ENCODE results near the gene TBC1D3B.
"Not testable (repeated sequence)": the region's sequence is repeated elsewhere in the genome, so short reads cannot be mapped to it uniquely, and the experiment has no call there.

TBC1D3B gene

DNA sequence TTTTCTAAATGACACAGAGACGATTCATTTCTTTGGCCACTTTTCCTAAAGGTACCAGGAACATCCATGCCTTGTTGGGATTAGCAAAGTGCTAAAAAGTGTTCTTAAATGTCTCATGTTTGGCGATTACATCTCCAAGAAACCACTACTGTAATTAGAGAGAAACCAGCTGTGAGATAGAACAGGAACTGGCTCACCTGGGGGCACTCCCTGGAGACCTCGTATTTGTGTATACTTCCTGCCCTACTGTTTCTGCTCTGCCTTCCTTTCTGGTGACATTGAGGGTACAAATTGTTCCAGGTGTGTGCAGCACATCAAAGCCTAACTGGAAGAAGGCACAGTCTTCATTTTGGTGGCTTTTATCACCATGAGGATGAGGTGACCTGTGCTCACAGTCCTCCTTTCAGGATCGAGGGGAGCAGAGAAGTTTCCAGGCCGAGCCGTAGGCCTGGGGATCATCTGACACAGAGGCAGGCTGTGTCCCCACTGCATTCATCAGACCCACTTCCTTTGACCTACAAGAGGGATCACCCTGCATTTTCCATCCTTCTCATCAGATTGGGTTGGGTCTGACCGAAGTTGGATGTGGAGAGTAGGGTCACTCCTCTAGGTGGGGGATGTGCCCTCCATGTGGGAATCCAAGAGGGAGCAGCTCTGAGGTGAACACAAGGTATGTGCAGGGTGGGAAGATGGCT is 49.1 kb downstream of the TBC1D3B start:
- DNase-seq: no peak

DNA sequence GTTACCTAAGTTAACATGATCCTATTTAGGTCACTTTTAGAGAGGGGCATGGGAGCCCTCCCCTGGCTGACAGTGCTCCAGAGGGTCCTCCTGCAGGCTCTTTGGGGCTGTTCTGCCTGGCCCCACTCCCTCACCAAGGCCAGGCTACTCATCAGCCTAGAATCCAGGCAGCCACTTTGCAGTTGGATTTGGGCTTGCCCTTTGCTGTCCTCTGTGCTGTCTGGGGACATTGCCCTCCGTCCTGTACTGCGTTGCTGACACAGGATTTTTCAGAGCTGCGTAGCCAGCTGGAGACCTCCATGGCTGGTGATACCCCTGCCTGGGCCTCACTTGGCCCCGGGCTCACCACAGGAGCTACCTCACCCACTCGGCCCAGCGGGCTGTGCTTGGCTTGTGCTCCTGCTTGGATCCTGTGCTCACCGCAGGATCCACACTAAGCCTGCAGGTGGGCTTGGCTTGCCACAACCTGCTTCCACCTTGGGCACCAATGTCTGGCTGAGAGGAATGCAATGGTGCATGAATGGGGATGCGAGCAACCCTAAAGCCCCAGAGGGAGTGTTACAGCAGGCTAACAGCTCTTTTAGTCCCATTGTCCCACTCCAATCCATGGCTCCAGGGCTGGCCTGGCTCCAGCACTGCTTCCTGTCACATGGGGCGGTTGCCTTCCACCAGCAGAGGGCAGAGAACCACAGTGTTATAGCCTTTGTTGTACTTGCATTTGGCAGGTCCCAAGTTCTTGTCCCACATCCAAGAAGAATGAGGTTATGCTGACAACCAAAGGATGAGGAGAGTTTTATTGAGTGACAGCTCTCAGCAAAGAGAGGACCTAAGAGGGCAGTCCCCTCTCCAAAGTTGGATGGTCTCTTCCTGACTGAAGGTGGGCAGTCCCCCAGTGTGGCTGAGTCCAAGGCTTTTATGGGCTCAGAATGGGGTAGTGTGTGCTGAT is 51.3 kb downstream of the TBC1D3B start:
- no peak for DNase-seq

DNA sequence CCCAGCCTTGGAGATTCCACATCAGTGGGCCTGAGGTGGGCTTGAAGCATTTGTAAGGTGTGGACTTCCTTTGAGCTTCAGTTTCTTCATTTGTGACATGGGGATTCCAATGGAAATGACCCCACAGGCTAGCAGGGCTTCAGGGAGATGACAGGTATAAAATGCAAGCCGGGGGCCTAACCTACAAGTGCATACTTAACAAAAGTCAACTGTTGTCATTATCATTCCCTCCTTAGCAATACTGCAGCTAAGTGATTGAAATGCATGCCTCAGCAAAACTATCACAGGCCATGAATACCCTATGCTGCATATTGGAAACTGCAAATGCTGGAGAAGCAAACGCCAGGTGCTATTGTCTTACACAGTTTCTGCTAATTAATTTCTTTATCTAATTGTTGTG is 53.0 kb downstream of the TBC1D3B start:
- no peak for DNase-seq

DNA sequence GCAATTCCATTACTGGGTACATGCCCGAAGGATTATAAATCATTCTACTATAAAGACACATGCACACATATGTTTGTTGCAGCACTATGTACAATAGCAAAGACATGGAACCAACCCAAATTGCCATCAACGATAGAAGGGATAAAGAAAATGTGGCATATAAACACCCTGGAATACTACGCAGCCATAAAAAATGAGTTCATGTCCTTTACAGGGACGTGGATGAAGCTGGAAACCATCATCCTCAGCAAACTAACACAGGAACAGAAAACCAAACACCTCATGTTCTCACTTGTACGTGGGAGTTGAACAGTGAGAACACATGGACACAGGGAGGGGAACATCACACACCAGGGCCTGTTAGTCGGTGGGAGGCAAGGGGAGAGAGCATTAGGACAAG is 55.3 kb downstream of the TBC1D3B start:
- not testable (repeated sequence) for DNase-seq

DNA sequence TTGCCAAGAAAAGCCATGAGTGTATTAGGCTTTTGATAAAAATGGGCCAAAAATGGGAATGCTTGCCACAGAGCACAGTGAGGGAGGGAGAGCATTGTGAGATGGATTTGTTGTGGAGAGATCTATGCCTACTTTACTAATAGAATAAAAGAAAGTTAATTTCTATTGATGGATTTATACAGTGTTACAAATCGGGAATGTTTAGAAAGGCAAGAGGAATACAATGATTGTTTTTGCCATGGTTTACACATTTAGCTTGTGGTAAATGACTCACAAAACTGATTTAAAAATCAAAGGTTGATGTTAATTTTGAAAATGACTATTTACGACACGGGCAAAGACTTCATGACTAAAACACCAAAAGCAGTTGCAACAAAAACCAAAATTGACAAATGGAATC is 56.2 kb downstream of the TBC1D3B start:
- no peak for DNase-seq

DNA sequence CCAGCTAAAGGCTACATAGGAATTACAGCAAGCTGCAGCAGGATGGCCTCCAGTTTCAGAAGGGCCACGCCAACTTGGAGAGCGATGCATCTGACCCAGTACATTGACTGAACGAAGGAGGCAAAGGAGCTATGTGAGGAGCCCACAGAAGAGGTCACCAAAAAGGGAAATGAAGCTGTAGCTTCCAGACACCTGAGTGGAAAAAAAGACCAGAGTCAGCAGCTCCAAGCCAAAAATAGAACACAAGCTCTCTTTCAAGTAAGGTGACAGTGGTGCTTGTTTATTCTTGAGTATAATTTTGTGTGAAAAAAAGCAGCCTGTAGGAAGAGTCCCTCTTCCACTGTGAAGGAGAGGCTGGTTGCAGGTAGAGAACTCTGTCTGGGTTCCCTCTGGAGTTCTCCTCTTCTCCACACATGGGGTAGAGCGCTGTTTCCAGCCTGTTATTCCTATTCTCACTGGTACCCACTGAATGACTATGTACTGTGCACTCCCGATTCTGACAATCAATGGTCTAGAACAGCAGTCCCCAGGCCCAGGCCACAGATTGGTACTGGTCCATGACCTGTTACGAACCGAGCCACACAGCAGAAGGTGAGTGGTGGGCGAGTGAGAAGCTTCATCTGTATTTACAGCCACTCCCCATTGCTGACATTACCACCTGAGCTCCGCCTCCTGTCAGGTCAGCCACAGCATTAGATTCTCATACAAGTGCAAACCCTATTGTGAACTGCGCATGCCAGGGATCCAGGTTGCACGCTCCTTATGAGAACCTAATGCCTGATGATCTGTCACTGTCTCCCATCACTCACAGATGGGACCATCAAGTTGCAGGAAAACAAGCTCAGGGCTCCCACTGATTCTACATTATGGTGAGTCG is 57.7 kb downstream of the TBC1D3B start:
- no peak for DNase-seq

DNA sequence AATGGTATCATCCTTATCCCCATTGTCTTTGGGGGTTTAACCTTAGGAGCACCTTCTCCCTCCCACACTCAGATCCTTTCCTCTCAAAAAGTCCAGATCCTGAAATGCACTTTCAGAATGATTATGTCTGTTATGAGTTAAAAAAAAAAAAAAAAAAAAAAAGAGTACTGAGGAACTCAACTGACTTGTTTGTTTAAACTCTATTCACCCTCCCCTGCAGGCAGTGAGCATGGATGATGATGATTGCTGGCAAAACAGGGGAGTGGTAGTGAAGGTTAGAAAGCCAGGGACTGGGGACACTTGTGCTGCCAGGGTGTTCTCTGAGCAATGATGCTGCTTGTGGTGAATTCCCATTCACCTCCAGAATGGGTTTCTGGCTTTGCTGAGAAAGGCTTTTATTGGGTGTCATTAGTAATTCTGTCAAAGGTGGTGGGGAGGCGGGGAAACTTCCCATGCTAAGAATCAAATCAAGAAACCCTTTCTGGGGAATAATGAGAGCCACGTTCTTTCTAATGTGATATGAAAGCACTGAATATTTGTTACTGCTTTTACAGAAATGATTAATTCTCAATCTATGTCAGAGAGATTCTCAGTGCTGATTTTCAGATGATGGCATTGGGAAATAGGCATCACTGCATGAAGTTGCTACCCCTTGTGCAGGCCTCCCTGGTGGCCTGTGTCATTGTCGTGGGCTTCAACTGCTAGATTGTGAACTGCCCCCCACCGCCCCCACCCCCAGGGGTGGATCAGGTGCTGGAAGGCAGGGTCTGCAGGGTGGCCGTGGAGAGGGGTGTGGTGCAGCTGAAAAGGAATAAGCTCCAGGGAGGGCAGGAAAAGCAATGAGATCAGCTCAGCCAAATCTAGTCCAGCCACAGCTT is 58.7 kb downstream of the TBC1D3B start:
- no peak for DNase-seq

Measured in NCI-H526 treated with DMSO at 0.1 percent for 48 hours (cell line).